ENCODE results near the gene DCTPP1.

Gene DCTPP1

GRCh38 chr16:30395155-30395991 lies 34.5 kb downstream of the DCTPP1 start, which contains the start of gene ZNF48:
TSS of gene ZNF48 (plus strand) at chr16:30395420. CDS start at chr16:30395795, 375 bp downstream.
- no peaks in the 10 kb centered on the region for H3K27me3 ChIP-seq (ENCODE audit: insufficient read depth, poor library complexity, severe bottlenecking)
- TF ChIP-seq, protein P1, sequence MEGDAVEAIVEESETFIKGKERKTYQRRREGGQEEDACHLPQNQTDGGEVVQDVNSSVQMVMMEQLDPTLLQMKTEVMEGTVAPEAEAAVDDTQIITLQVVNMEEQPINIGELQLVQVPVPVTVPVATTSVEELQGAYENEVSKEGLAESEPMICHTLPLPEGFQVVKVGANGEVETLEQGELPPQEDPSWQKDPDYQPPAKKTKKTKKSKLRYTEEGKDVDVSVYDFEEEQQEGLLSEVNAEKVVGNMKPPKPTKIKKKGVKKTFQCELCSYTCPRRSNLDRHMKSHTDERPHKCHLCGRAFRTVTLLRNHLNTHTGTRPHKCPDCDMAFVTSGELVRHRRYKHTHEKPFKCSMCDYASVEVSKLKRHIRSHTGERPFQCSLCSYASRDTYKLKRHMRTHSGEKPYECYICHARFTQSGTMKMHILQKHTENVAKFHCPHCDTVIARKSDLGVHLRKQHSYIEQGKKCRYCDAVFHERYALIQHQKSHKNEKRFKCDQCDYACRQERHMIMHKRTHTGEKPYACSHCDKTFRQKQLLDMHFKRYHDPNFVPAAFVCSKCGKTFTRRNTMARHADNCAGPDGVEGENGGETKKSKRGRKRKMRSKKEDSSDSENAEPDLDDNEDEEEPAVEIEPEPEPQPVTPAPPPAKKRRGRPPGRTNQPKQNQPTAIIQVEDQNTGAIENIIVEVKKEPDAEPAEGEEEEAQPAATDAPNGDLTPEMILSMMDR (IDR thresholded peaks at IDR 0.05; ENCODE audit: poor library complexity, severe bottlenecking), result peak; percentile 75
- no peaks in the 10 kb centered on the region for H3K4me1 ChIP-seq (ENCODE audit: insufficient read depth, poor library complexity, severe bottlenecking)
- peak within 1 kb of the TSS; percentile 95 for H3K4me3 ChIP-seq (ENCODE audit: severe bottlenecking)
- ATAC-seq (ENCODE audit: low read depth), result peak; percentile 85
- no peak for DNase-seq (ENCODE audit: low spot score)
- peak within 1 kb of the TSS; percentile 63 for H3K27ac ChIP-seq (ENCODE audit: poor library complexity, severe bottlenecking)
- peaks cover 7% of the 10 kb centered on the region for H3K36me3 ChIP-seq (ENCODE audit: low read depth)
- no peaks in the 10 kb centered on the region for H3K9me3 ChIP-seq (ENCODE audit: severe bottlenecking)

- Histone ChIP-seq H3K36me3 (ENCODE audit: low read depth) (peaks cover 7% of the 10 kb centered on the region), H3K27me3 (ENCODE audit: insufficient read depth, poor library complexity, severe bottlenecking) (no peaks in the 10 kb centered on the region), H3K4me3 (ENCODE audit: severe bottlenecking) (peak overlapping the region; percentile 95), H3K4me1 (ENCODE audit: insufficient read depth, poor library complexity, severe bottlenecking) (no peaks in the 10 kb centered on the region), H3K27ac (ENCODE audit: poor library complexity, severe bottlenecking) (peak overlapping the region; percentile 63), H3K9me3 (ENCODE audit: severe bottlenecking) (no peaks in the 10 kb centered on the region)
- ATAC-seq (ENCODE audit: low read depth) (peak; percentile 5; the same call in 1 of the 3 replicates), DNase-seq (ENCODE audit: low spot score) (no peak)
- TF ChIP-seq, protein P1 (IDR thresholded peaks at IDR 0.05; ENCODE audit: poor library complexity, severe bottlenecking), result no peak
Observed at GRCh38 chr16:30394592-30395154, 35.2 kb downstream of the DCTPP1 start.

GRCh38 chr16:30383521-30383920 lies 46.3 kb downstream of the DCTPP1 start:
- Histone ChIP-seq H3K27ac (ENCODE audit: poor library complexity, severe bottlenecking) (no peak overlapping the region), H3K27me3 (ENCODE audit: insufficient read depth, poor library complexity, severe bottlenecking) (no peaks in the 10 kb centered on the region), H3K4me1 (ENCODE audit: insufficient read depth, poor library complexity, severe bottlenecking) (no peaks in the 10 kb centered on the region), H3K36me3 (ENCODE audit: low read depth) (no peaks in the 10 kb centered on the region), H3K9me3 (ENCODE audit: severe bottlenecking) (no peaks in the 10 kb centered on the region), H3K4me3 (ENCODE audit: severe bottlenecking) (no peak overlapping the region)
- TF ChIP-seq, protein P1 (IDR thresholded peaks at IDR 0.05; ENCODE audit: poor library complexity, severe bottlenecking), result no peak
- DNase-seq (ENCODE audit: low spot score), result no peak
- ATAC-seq (ENCODE audit: low read depth), result no peak

DNA sequence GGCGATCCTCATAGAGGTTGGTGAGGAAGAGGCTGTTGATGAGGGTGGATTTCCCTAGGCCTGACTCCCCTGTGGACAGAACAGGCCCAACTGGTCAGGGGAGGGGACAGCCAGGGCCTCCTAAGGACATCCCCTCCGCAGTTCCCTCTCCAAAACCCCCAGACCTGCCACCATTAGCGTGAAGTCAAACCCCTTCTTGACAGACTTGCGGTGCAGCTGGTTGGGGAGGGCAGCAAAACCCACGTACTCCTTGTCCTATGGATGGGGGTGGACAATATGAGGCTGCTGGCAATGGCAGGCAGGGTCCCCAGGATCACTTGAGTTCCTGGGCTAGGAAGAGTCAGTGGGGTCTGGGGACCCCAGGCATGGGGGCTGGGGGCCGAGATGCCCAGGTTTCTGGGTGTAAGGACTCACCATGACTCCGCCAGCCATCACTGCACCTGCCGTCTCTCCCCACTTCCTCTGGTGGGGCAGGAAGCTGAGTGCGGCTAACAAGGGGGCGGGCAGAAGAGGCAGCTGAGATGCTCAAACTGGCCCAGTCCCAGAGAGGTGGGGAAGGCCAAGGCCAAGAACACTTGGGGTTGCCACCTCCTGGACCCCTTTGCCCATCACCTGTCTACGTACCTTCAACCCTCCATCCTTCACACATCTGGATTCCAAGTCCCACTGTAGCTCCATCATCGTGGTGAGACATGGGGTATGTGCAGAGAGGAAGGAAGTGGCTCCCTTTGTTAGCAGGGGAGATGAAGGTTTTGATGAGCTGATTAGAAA lies 47.5 kb downstream of the DCTPP1 start, which contains the start of gene SEPTIN1:
TSS of gene SEPTIN1 (minus strand) at position 451 of the 771 bp plus-strand sequence. CDS start at position 432, 19 bp downstream.
- TF ChIP-seq, protein P1 (IDR thresholded peaks at IDR 0.05; ENCODE audit: poor library complexity, severe bottlenecking), result no peak
- H3K27ac ChIP-seq (ENCODE audit: poor library complexity, severe bottlenecking), result no peak within 1 kb of the TSS
- no peak for ATAC-seq (ENCODE audit: low read depth)
- peaks cover 2% of the 10 kb centered on the region for H3K4me1 ChIP-seq (ENCODE audit: insufficient read depth, poor library complexity, severe bottlenecking)
- no peak for DNase-seq (ENCODE audit: low spot score)
- no peaks in the 10 kb centered on the region for H3K36me3 ChIP-seq (ENCODE audit: low read depth)
- H3K27me3 ChIP-seq (ENCODE audit: insufficient read depth, poor library complexity, severe bottlenecking), result no peaks in the 10 kb centered on the region
- no peak within 1 kb of the TSS for H3K4me3 ChIP-seq (ENCODE audit: severe bottlenecking)
- no peaks in the 10 kb centered on the region for H3K9me3 ChIP-seq (ENCODE audit: severe bottlenecking)

Data from RWPE2 (cell line).